Trophoblast cell (in vitro differentiated cells and primary cell): ENCODE data around the gene SIDT2.

Experiments used
- DNase-seq, 2 donors: peaks; one replicate each; pipeline ENCODE4 v3.0.0-alpha.2; 2016
- H2AFZ ChIP-seq: 2 replicates; pipeline ENCODE4 v1.6.1; 2013; ENCODE audit warnings: low read length, moderate library complexity, mild to moderate bottlenecking; ENCODE audit not compliant: insufficient read depth, poor library complexity
- H2AK5ac ChIP-seq: 2 replicates; pipeline ENCODE4 v1.6.1; 2013; ENCODE audit warnings: mild to moderate bottlenecking, low read length
- H2BK120ac ChIP-seq: 2 replicates; pipeline ENCODE4 v1.6.1; 2013; ENCODE audit warnings: low read length, mild to moderate bottlenecking, moderate library complexity; ENCODE audit not compliant: insufficient read depth, poor library complexity
- H2BK12ac ChIP-seq: 2 replicates; pipeline ENCODE4 v1.6.1; 2013; ENCODE audit warnings: mild to moderate bottlenecking, low read length, moderate library complexity
- H2BK5ac ChIP-seq: 2 replicates; pipeline ENCODE4 v1.6.1; 2013; ENCODE audit warnings: low read length, low read depth, moderate library complexity, mild to moderate bottlenecking; ENCODE audit not compliant: poor library complexity
- H3K14ac ChIP-seq: 2 replicates; pipeline ENCODE4 v1.6.1; 2013; ENCODE audit warnings: mild to moderate bottlenecking, low read length
- H3K18ac ChIP-seq: 2 replicates; pipeline ENCODE4 v1.6.1; 2013; ENCODE audit warnings: mild to moderate bottlenecking, low read length
- H3K23ac ChIP-seq: 2 replicates; pipeline ENCODE4 v1.6.1; 2013; ENCODE audit warnings: low read length
- H3K27ac ChIP-seq: 2 replicates; pipeline ENCODE4 v1.5.1; 2013; ENCODE audit warnings: low read depth, mild to moderate bottlenecking, inconsistent platforms, low read length, moderate library complexity
- H3K27me3 ChIP-seq: 2 replicates; pipeline ENCODE4 v1.6.1; 2013; ENCODE audit warnings: inconsistent platforms, mild to moderate bottlenecking, low read length, moderate library complexity; ENCODE audit not compliant: insufficient read depth
- H3K36me3 ChIP-seq, 2 experiments: 1 replicate in 1 of 2; 2 replicates in 1 of 2; pipeline ENCODE4 v1.6.1; 2013; ENCODE audit warnings: low read length in 2 of 2, mild to moderate bottlenecking in 2 of 2, moderate library complexity in 1 of 2; ENCODE audit not compliant: insufficient read depth in 2 of 2, control insufficient read depth in 1 of 2
- H3K4ac ChIP-seq: 2 replicates; pipeline ENCODE4 v1.6.1; 2013; ENCODE audit warnings: low read depth, mild to moderate bottlenecking, low read length, moderate library complexity
- H3K4me1 ChIP-seq, 2 experiments: 1 replicate in 1 of 2; 2 replicates in 1 of 2; pipeline ENCODE4 v1.6.1; 2013; ENCODE audit warnings: low read length in 2 of 2, mild to moderate bottlenecking in 2 of 2, moderate library complexity in 1 of 2; ENCODE audit not compliant: insufficient read depth in 2 of 2, control insufficient read depth in 1 of 2
- H3K4me2 ChIP-seq: 2 replicates; pipeline ENCODE4 v1.6.1; 2013; ENCODE audit warnings: inconsistent platforms, mild to moderate bottlenecking, low read length, moderate library complexity
- H3K4me3 ChIP-seq: 2 replicates; pipeline ENCODE4 v1.5.1; 2013; ENCODE audit warnings: mild to moderate bottlenecking, low read depth, low read length, inconsistent platforms
- H3K79me1 ChIP-seq: one replicate; pipeline ENCODE4 v1.6.1; 2013; ENCODE audit warnings: low read length
- H3K79me2 ChIP-seq: 2 replicates; pipeline ENCODE4 v1.6.1; 2013; ENCODE audit warnings: low read length, mild to moderate bottlenecking; ENCODE audit not compliant: control insufficient read depth, insufficient read depth, poor library complexity
- H3K9ac ChIP-seq: 2 replicates; pipeline ENCODE4 v1.6.1; 2013; ENCODE audit warnings: mild to moderate bottlenecking, low read length
- H3K9me3 ChIP-seq: 2 replicates; pipeline ENCODE4 v1.6.1; 2013; ENCODE audit warnings: low read depth, mild to moderate bottlenecking, control low read depth, inconsistent platforms, low read length; ENCODE audit not compliant: insufficient read depth
- H4K12ac ChIP-seq: 2 replicates; pipeline ENCODE4 v1.6.1; 2013; ENCODE audit warnings: low read depth, mild to moderate bottlenecking, low read length, moderate library complexity
- H4K8ac ChIP-seq: 2 replicates; pipeline ENCODE4 v1.6.1; 2013; ENCODE audit warnings: low read depth, mild to moderate bottlenecking, low read length, moderate library complexity
- H4K91ac ChIP-seq: one replicate; pipeline ENCODE4 v1.6.1; 2013; ENCODE audit warnings: low read depth, mild to moderate bottlenecking, low read length, moderate library complexity
- WGBS: extraction: QIAGEN DNeasy Blood & Tissue Kit; methylation state at CpG from one replicate; pipeline ENCODE4 v1.1.7; 2013; ENCODE audit warnings: missing lambda C conversion rate; ENCODE audit not compliant: insufficient read length, insufficient coverage; ENCODE audit errors: extremely low coverage; 5-methylcytosine and 5-hydroxymethylcytosine counted together

Gene SIDT2

GRCh38 chr11:117217141-117218084 is 38.9 kb downstream of the SIDT2 start:
- no peak overlapping the region for H2BK5ac ChIP-seq
- no peak overlapping the region for H2AK5ac ChIP-seq
- no CpG with 5 or more reads among the region's 11 CpGs for WGBS
- no peak overlapping the region for H2BK12ac ChIP-seq
- H2BK120ac ChIP-seq, result peak overlapping the region; percentile 20
- H4K12ac ChIP-seq, result no peak overlapping the region
- peaks cover 2% of the 10 kb centered on the region for H3K79me2 ChIP-seq
- H3K27ac ChIP-seq, result no peak overlapping the region
- H3K79me1 ChIP-seq, result no peaks in the 10 kb centered on the region
- no peak overlapping the region for H3K4me3 ChIP-seq
- H3K4me2 ChIP-seq, result no peak overlapping the region
- H4K91ac ChIP-seq, result no peak overlapping the region
- H3K9me3 ChIP-seq, result no peaks in the 10 kb centered on the region
- no peak overlapping the region for H3K18ac ChIP-seq
- DNase-seq, result peak; percentile 91 to 95
- no peak overlapping the region for H3K23ac ChIP-seq
- H2AFZ ChIP-seq, result no peak overlapping the region
- H3K27me3 ChIP-seq, result no peaks in the 10 kb centered on the region
- H4K8ac ChIP-seq, result no peak overlapping the region
- H3K9ac ChIP-seq, result no peak overlapping the region
- no peak overlapping the region for H3K4ac ChIP-seq
- no peak overlapping the region for H3K14ac ChIP-seq
- peaks cover 0 to 5% of the 10 kb centered on the region in 2 experiments for H3K4me1 ChIP-seq
- peaks cover 38 to 55% of the 10 kb centered on the region in 2 experiments for H3K36me3 ChIP-seq

DNA sequence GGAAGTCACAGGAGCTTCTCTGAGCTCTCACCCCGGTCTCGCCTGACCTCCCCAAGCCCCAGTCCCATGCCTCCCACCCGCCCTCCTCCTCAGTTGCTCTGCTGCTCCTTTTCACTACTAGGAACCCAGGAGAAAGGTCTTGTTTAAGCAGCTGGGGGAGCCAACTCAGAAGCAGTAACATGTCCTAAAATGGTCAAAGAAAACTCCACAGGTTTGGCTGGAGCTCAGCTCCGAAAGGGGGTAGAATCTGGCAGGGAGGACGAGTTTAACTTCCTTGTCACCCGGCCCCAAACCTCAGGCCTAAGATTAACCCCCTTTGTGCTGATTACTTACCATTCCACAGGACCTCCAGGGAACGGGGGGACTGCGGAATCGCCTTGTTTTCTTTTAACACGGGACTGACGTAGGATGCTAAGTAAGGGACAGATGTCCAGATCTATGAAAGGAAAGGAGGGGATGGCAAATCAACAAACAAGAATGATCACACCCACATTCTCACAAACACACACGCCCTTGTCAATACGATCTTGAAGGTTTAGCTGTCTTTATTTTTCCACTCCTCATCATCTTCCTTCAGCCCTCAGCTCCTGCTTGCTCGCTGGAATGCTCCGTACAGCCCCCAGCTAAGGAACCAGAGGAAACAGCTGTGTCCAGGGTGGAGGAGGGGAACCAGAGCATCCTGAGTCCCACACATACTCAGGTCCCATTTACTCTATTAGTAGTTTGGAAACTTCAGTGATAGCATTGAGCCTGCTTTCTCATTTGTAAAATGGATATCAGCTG is 39.8 kb downstream of the SIDT2 start:
- Histone ChIP-seq H3K36me3 (peaks cover 44 to 60% of the 10 kb centered on the region in 2 experiments), H3K79me1 (no peaks in the 10 kb centered on the region), H3K14ac (no peak overlapping the region), H3K9me3 (no peaks in the 10 kb centered on the region), H3K18ac (no peak overlapping the region), H2BK5ac (no peak overlapping the region), H2BK12ac (no peak overlapping the region), H3K27me3 (no peaks in the 10 kb centered on the region), H3K4me2 (no peak overlapping the region), H3K79me2 (peaks cover 2% of the 10 kb centered on the region), H4K12ac (no peak overlapping the region), H2AFZ (no peak overlapping the region), H3K23ac (no peak overlapping the region), H3K4me1 (peaks cover 0 to 5% of the 10 kb centered on the region in 2 experiments), H2BK120ac (no peak overlapping the region), H2AK5ac (no peak overlapping the region), H4K91ac (no peak overlapping the region), H4K8ac (no peak overlapping the region), H3K9ac (no peak overlapping the region), H3K27ac (no peak overlapping the region), H3K4ac (no peak overlapping the region), H3K4me3 (no peak overlapping the region)
- no peak for DNase-seq
- no CpG with 5 or more reads among the region's 15 CpGs for WGBS

- WGBS, result no CpG with 5 or more reads among the region's 9 CpGs
- no peak overlapping the region for H3K23ac ChIP-seq
- H3K14ac ChIP-seq, result no peak overlapping the region
- no peak overlapping the region for H2AK5ac ChIP-seq
- no peak overlapping the region for H3K9ac ChIP-seq
- H3K4me3 ChIP-seq, result no peak overlapping the region
- DNase-seq, result no peak
- H3K79me1 ChIP-seq, result no peaks in the 10 kb centered on the region
- no peak overlapping the region for H3K18ac ChIP-seq
- H3K79me2 ChIP-seq, result peaks cover 2% of the 10 kb centered on the region
- H2BK12ac ChIP-seq, result no peak overlapping the region
- no peak overlapping the region for H3K4ac ChIP-seq
- no peak overlapping the region for H2BK120ac ChIP-seq
- H4K12ac ChIP-seq, result no peak overlapping the region
- no peak overlapping the region for H2BK5ac ChIP-seq
- no peak overlapping the region for H3K4me2 ChIP-seq
- H3K9me3 ChIP-seq, result no peaks in the 10 kb centered on the region
- H4K91ac ChIP-seq, result no peak overlapping the region
- no peak overlapping the region for H4K8ac ChIP-seq
- H3K36me3 ChIP-seq, result peaks cover 50 to 64% of the 10 kb centered on the region in 2 experiments
- no peak overlapping the region for H3K27ac ChIP-seq
- peaks cover 0 to 5% of the 10 kb centered on the region in 2 experiments for H3K4me1 ChIP-seq
- H2AFZ ChIP-seq, result no peak overlapping the region
- H3K27me3 ChIP-seq, result no peaks in the 10 kb centered on the region
Observed at GRCh38 chr11:117219001-117219400, 40.5 kb downstream of the SIDT2 start.

- Histone ChIP-seq H3K14ac (no peak overlapping the region), H3K4ac (no peak overlapping the region), H3K9me3 (no peaks in the 10 kb centered on the region), H3K79me2 (peaks cover 2% of the 10 kb centered on the region), H3K23ac (no peak overlapping the region), H4K91ac (no peak overlapping the region), H3K4me1 (peaks cover 0 to 5% of the 10 kb centered on the region in 2 experiments), H2BK5ac (no peak overlapping the region), H3K36me3 (peaks cover 54 to 69% of the 10 kb centered on the region in 2 experiments), H2AFZ (no peak overlapping the region), H3K27me3 (no peaks in the 10 kb centered on the region), H4K12ac (no peak overlapping the region), H2BK120ac (no peak overlapping the region), H3K9ac (no peak overlapping the region), H3K27ac (no peak overlapping the region), H3K79me1 (no peaks in the 10 kb centered on the region), H4K8ac (no peak overlapping the region), H3K4me2 (no peak overlapping the region), H2AK5ac (no peak overlapping the region), H2BK12ac (no peak overlapping the region), H3K18ac (no peak overlapping the region), H3K4me3 (no peak overlapping the region)
- WGBS, result no CpG with 5 or more reads among the region's 8 CpGs
- no peak for DNase-seq
Observed at GRCh38 chr11:117219455-117219854, 40.9 kb downstream of the SIDT2 start.
